Breast epithelium (tissue), 4 donors: Measurements from ENCODE around the gene PGS1. TPM values are rescaled to one million over a fixed set of nuclear protein-coding genes. Genes with fewer than 3 reads are reported as not detected.
A peak's percentile ranks its signal among the peaks of the same experiment; 100 is the strongest.

Experiments used
- DNase-seq, 2 donors: peaks; one replicate each; pipeline ENCODE4 v3.0.0-alpha.2; 2019; ENCODE audit warnings: low spot score in 2 of 2
- H3K27ac ChIP-seq, 2 donors: fragments of 200-600 bp; sonication (generic) in 1 of 2; one replicate each; pipeline ENCODE4 v1.5.1; 2016 to 2019; ENCODE audit warnings: mild to moderate bottlenecking in 1 of 2
- H3K27me3 ChIP-seq, 2 donors: fragments of 200-600 bp; sonication (generic) in 1 of 2; one replicate each; pipeline versions ENCODE4 v1.5.1 to v1.6.0; 2017 to 2019; ENCODE audit warnings: control low read depth in 1 of 2, mild to moderate bottlenecking in 1 of 2
- H3K36me3 ChIP-seq: fragments of 200-600 bp; one replicate; pipeline ENCODE4 v1.5.1; 2019
- H3K4me1 ChIP-seq, 2 donors: fragments of 200-600 bp; sonication (generic); one replicate each; pipeline ENCODE4 v1.5.1; 2016 to 2019; ENCODE audit warnings: control low read depth in 1 of 2
- H3K4me3 ChIP-seq, 3 donors: fragments of 200-600 bp; sonication (generic); 1 replicate in 2 of 3; 2 replicates in 1 of 3; pipeline ENCODE4 v1.5.1; 2016 to 2019; ENCODE audit warnings: mild to moderate bottlenecking in 3 of 3, moderate library complexity in 2 of 3
- H3K9me3 ChIP-seq, 2 donors: fragments of 200-600 bp; sonication (generic) in 1 of 2; one replicate each; pipeline ENCODE4 v1.5.1; 2016 to 2019; ENCODE audit warnings: control low read depth in 1 of 2
- CTCF ChIP-seq, 3 donors: fragments of 450-650 bp; IDR thresholded peaks; one replicate each; pipeline ENCODE4 v1.5.1; 2016 to 2017; ENCODE audit warnings: antibody characterized with exemption in 3 of 3, mild to moderate bottlenecking in 3 of 3, moderate library complexity in 3 of 3
- POLR2A ChIP-seq: fragments of 450-650 bp; IDR thresholded peaks from one replicate; pipeline ENCODE4 v1.6.1; 2016; ENCODE audit warnings: antibody characterized with exemption, mild to moderate bottlenecking, moderate library complexity
- POLR2AphosphoS5 ChIP-seq, 3 donors: sonication (generic); formaldehyde crosslinking; IDR thresholded peaks; one replicate each; pipeline ENCODE4 v1.6.1; 2017; ENCODE audit warnings: antibody characterized with exemption in 3 of 3
- intact Hi-C: fragments of 100-400 bp; cut with DNase I; formaldehyde crosslinking; loops from one replicate; pipeline ENCODE4 v1.15.1; 2023; ENCODE audit warnings: low total_unique reads
- total RNA-seq, 3 donors: library from RNA; depleted of rRNA; stranded (reverse); fragments of >200 nt; gene quantifications; one replicate each; pipeline ENCODE4 v1.1.0, GENCODE V29; 2016

The PGS1 gene
- total RNA-seq, 3 donors from 2014 or later, result 33.9 to 58.7 (median 50.2) TPM

GRCh38 chr17:78340183-78340955 lies 38.1 kb upstream of the PGS1 start:
- Histone ChIP-seq H3K27ac (peak overlapping the region in 1 of 2 donors; percentile 98), H3K36me3 (no peaks in the 10 kb centered on the region), H3K4me1 (peaks cover 5 to 15% of the 10 kb centered on the region in 2 donors), H3K9me3 (no peaks in the 10 kb centered on the region), H3K27me3 (no peaks in the 10 kb centered on the region), H3K4me3 (no peak overlapping the region)
- DNase-seq, result no peak
- TF ChIP-seq POLR2AphosphoS5 (IDR thresholded peaks at IDR 0.05) (no peak), POLR2A (no peak), CTCF (IDR thresholded peaks at IDR 0.05) (no peak)
- intact Hi-C loops, result no loop called here

GRCh38 chr17:78341559-78342448 lies 36.6 kb upstream of the PGS1 start:
- Histone ChIP-seq H3K4me1 (peaks cover 5 to 15% of the 10 kb centered on the region in 2 donors), H3K9me3 (no peaks in the 10 kb centered on the region), H3K36me3 (no peaks in the 10 kb centered on the region), H3K27me3 (no peaks in the 10 kb centered on the region), H3K27ac (peak overlapping the region; percentile 85 to 98), H3K4me3 (peak overlapping the region; percentile 44 to 72 (median 51))
- DNase-seq, result peak in 1 of 2 donors; percentile 67
- TF ChIP-seq POLR2AphosphoS5 (IDR thresholded peaks at IDR 0.05) (peak in 1 of 3 donors; percentile 32), CTCF (IDR thresholded peaks at IDR 0.05) (no peak)
- intact Hi-C loops, result no loop called here

GRCh38 chr17:78342449-78343186 lies 35.8 kb upstream of the PGS1 start:
- H3K4me3 ChIP-seq, result peak overlapping the region; percentile 44 to 72 (median 51)
- TF ChIP-seq CTCF (IDR thresholded peaks at IDR 0.05) (no peak), POLR2A (no peak), POLR2AphosphoS5 (IDR thresholded peaks at IDR 0.05) (peak in 1 of 3 donors; percentile 55)
- no peak for DNase-seq
- peaks cover 5 to 15% of the 10 kb centered on the region in 2 donors for H3K4me1 ChIP-seq
- H3K27ac ChIP-seq, result peak overlapping the region; percentile 85 to 98
- no peaks in the 10 kb centered on the region for H3K27me3 ChIP-seq
- H3K9me3 ChIP-seq, result no peaks in the 10 kb centered on the region
- no peaks in the 10 kb centered on the region for H3K36me3 ChIP-seq
- intact Hi-C loops, result no loop called here

GRCh38 chr17:78343187-78343542 lies 35.3 kb upstream of the PGS1 start:
- Histone ChIP-seq H3K4me3 (peak overlapping the region in 1 of 3 donors; percentile 72), H3K27ac (peak overlapping the region; percentile 85 to 98), H3K27me3 (no peaks in the 10 kb centered on the region), H3K4me1 (peaks cover 5 to 15% of the 10 kb centered on the region in 2 donors), H3K9me3 (no peaks in the 10 kb centered on the region), H3K36me3 (no peaks in the 10 kb centered on the region)
- TF ChIP-seq CTCF (IDR thresholded peaks at IDR 0.05), result no peak
- TF ChIP-seq POLR2AphosphoS5 (IDR thresholded peaks at IDR 0.05), result peak in 1 of 3 donors; percentile 19
- no peak for TF ChIP-seq POLR2A
- intact Hi-C loops, result no loop called here
- DNase-seq, result peak in 1 of 2 donors; percentile 64
